ENCODE data around the gene ULBP1. TPM values are rescaled to one million over a fixed set of nuclear protein-coding genes. Genes with fewer than 3 reads are reported as not detected.
"Not testable (repeated sequence)": the region's sequence is repeated elsewhere in the genome, so short reads cannot be mapped to it uniquely, and the experiment has no call there.

The ULBP1 gene
- total and polyA plus RNA-seq, 5 donors = 0.20 to 0.22 (median 0.20) TPM; not detected in 1

- H3K27me3 ChIP-seq (ENCODE audit: control insufficient read depth, insufficient read depth); DNase-seq; H3K4me3 ChIP-seq (ENCODE audit: low read length); ATAC-seq; H3K9me3 ChIP-seq (ENCODE audit: control insufficient read depth, low read length); intact Hi-C loops (cut with DNase I); H3K4me1 ChIP-seq (ENCODE audit: control insufficient read depth, insufficient read depth, low read length); H3K27ac ChIP-seq (ENCODE audit: low read length): not testable (repeated sequence)
- 98% methylated on average over 2 of the region's 6 CpGs for WGBS
Measured at GRCh38 chr6:150021870-150022269, 58.1 kb downstream of the ULBP1 start.

Other genes with a start within 250 kb of the ULBP1 start
- 10 to 100 TPM; 13.5 to 19.0 (median 14.5) TPM for gene LATS1, start 245.8 kb upstream of the ULBP1 start, total RNA-seq
- 4.8 TPM for gene LATS1, start 245.8 kb upstream of the ULBP1 start, polyA plus RNA-seq
- gene NUP43, start 217.4 kb upstream of the ULBP1 start, total RNA-seq = 10 to 100 TPM; 22.5 to 24.9 (median 23.6) TPM
- 11.8 TPM for gene NUP43, start 217.4 kb upstream of the ULBP1 start, polyA plus RNA-seq
- gene PCMT1, start 214.2 kb upstream of the ULBP1 start, total RNA-seq = 100 to 1,000 TPM; 107 to 114 (median 111) TPM
- 96.4 TPM for gene PCMT1, start 214.2 kb upstream of the ULBP1 start, polyA plus RNA-seq
- 10 to 100 TPM; 16.8 to 36.6 (median 23.5) TPM for gene LRP11, start 99.6 kb upstream of the ULBP1 start, total RNA-seq
- gene LRP11, start 99.6 kb upstream of the ULBP1 start, polyA plus RNA-seq = 11.5 TPM
- gene RAET1E, start 65.8 kb upstream of the ULBP1 start, total RNA-seq = under 1 TPM; 0.17 to 0.45 (median 0.39) TPM
- gene RAET1E, start 65.8 kb upstream of the ULBP1 start, polyA plus RNA-seq = 0.41 TPM
- gene RAET1G, start 40.8 kb upstream of the ULBP1 start, total RNA-seq = under 1 TPM in 1 of 4 donors, not detected in 3; 0.43 TPM
- gene RAET1G, start 40.8 kb upstream of the ULBP1 start, polyA plus RNA-seq = 0.20 TPM
- gene ULBP2, start 21.9 kb upstream of the ULBP1 start, total RNA-seq = 1 to 10 TPM in 3 of 4 donors, under 1 TPM in 1; 0.31 to 1.2 (median 1.1) TPM
- gene ULBP2, start 21.9 kb upstream of the ULBP1 start, polyA plus RNA-seq = 1.1 TPM
- not detected for gene RAET1L, start 61.6 kb downstream of the ULBP1 start, total RNA-seq
- gene RAET1L, start 61.6 kb downstream of the ULBP1 start, polyA plus RNA-seq = not detected
- gene ULBP3, start 105.2 kb downstream of the ULBP1 start, total RNA-seq = 1 to 10 TPM; 1.1 to 2.4 (median 1.5) TPM
- gene ULBP3, start 105.2 kb downstream of the ULBP1 start, polyA plus RNA-seq = 0.43 TPM
- 100 to 1,000 TPM in 3 of 4 donors, 10 to 100 TPM in 1; 90.7 to 170 (median 103) TPM for gene PPP1R14C, start 179.1 kb downstream of the ULBP1 start, total RNA-seq
- gene PPP1R14C, start 179.1 kb downstream of the ULBP1 start, polyA plus RNA-seq = 92.8 TPM